Uterus (tissue), 2 donors: ENCODE data around the gene EPB41L4A.

ENCODE experiments used
- POLR2A ChIP-seq, 2 donors: fragments of 450-650 bp; IDR thresholded peaks; one replicate each; pipeline ENCODE4 v1.6.1; 2016; ENCODE audit warnings: antibody characterized with exemption in 2 of 2, mild to moderate bottlenecking in 1 of 2, moderate library complexity in 1 of 2
- TF ChIP-seq, protein P1 (sequence below), 4 experiments: fragments of 200-600 bp in 2 of 4; fragments of 450-650 bp in 2 of 4; sonication (generic) in 2 of 4; IDR thresholded peaks; one replicate each; pipeline ENCODE4 v1.5.1; 2016 to 2019; ENCODE audit warnings: antibody characterized with exemption in 4 of 4, mild to moderate bottlenecking in 2 of 4, moderate library complexity in 1 of 4

DNA sequence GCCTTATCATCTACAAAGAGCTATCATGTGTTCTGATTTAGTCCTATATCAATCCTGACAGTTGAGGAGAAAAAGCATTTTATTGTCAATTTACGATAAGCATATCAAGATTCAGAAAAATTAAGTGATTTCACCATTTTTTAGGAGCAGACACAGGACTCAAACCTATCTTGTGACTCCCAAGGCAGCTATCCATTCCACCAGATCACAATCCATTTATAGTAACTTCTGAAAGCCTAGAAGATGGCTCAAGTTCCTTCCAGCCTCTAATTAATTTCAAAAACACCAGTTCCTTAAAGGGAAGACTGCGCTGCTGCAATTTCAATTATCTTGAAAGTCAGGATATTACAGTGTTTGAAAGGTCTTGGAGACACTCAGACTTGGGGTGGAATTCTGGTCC is 114.3 kb downstream of the EPB41L4A start:
- TF ChIP-seq, protein P1, sequence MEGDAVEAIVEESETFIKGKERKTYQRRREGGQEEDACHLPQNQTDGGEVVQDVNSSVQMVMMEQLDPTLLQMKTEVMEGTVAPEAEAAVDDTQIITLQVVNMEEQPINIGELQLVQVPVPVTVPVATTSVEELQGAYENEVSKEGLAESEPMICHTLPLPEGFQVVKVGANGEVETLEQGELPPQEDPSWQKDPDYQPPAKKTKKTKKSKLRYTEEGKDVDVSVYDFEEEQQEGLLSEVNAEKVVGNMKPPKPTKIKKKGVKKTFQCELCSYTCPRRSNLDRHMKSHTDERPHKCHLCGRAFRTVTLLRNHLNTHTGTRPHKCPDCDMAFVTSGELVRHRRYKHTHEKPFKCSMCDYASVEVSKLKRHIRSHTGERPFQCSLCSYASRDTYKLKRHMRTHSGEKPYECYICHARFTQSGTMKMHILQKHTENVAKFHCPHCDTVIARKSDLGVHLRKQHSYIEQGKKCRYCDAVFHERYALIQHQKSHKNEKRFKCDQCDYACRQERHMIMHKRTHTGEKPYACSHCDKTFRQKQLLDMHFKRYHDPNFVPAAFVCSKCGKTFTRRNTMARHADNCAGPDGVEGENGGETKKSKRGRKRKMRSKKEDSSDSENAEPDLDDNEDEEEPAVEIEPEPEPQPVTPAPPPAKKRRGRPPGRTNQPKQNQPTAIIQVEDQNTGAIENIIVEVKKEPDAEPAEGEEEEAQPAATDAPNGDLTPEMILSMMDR (IDR thresholded peaks at IDR 0.05), result no peak
- TF ChIP-seq POLR2A (IDR thresholded peaks at IDR 0.05), result no peak
